Stimulated activated CD4-positive, alpha-beta T cell treated with anti-CD3 and anti-CD28 coated beads, Interleukin-15, amount 100 ng/mL, for 48 hours (primary cell): ENCODE results near the gene BICD2.

Experiments used
- DNase-seq, 2 donors: peaks; one replicate each; pipeline ENCODE4 v3.0.0-alpha.2; 2020; ENCODE audit warnings: low read depth in 2 of 2

Gene BICD2

DNA sequence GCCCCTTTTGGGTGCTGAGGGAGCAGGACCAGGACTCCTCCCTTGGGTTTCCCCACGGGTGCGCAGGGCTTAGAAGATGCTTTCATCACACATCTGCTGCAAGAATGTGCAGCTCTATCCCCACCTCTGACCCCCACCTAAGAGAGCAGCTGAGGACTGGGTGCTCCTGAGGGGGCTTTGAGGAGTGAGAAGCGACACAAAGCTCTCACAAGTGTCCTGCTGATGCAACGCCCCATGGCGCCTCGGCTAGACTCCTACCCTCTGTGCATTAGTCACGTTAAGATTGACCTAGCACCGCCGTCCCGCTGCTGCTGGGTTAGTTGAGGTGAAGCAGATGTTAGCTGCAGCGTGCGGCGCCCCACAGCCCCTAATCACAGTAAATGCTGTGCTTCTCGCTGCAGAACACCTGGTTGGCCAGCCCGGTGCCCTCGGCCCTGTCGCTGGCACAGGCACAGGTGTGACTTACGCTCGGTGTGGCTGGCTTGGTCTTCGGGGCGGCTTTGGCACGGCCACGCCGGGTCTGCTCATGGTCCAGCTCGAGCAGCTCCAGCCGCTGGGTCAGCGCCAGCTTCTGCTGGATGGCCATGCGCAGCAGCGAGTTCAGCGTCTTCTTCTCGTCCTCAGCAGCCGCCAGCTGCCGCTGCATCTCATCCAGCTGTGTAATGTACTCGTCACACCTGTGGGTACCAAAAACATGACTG, 49.7 kb downstream of the BICD2 start:
- no peak for DNase-seq

DNA sequence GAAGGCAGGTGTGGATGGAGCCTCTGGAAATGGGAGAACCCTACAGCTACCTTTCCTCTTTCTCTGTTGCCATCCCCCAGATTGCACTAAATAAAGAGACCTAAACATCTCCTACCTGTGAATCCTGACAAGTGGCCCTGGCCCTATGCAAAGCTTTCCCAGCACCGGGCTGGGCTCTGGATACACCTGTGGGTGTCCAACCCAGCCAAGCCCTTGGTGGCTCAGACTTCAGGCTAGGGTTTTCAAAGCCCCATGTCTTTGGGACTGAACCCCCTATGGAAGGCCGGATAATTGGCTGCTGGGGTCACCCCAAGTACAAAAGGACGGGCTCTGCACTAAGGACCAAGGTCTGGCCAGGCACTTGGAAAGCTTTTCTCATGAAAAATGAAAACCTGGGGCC, 50.6 kb downstream of the BICD2 start:
- DNase-seq: no peak

DNA sequence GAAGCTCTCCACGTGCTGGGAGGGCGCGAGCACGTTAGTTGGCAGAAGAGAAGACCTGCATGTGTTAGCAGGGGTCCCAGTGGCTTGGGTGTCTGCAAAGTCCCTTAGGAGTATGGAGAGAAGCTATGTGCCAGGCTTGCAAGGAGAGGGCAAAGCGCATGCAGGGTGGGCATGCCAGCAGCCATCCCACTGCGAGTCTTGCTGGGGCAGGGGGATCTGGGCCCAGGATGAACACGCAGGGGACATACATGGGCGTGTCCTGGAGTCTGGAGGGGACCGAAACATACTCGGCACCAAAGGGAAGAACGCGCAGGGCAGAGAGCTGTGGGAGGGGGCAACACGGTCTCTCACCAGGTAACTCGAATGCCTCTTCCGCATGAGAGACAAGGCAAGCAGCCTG, 51.1 kb downstream of the BICD2 start:
- DNase-seq: no peak

DNA sequence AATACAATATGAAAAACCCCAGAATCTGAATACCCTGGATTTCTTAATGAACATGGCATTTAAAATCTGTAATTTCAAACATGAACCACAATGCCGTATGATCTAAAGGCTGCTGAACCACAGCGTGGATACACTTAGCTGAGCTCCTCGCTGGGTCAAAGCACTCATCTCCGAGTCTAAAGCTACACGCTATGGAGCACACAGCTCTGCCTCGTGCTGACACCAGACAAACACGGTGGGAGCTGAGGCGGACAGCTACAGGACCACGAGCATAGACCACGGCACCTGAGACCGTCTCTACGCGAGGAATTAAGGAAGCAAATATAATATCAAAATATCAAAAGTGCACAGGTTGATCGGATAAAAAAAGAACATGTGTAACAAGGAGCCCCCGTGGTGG, 51.9 kb downstream of the BICD2 start:
- DNase-seq: no peak

DNA sequence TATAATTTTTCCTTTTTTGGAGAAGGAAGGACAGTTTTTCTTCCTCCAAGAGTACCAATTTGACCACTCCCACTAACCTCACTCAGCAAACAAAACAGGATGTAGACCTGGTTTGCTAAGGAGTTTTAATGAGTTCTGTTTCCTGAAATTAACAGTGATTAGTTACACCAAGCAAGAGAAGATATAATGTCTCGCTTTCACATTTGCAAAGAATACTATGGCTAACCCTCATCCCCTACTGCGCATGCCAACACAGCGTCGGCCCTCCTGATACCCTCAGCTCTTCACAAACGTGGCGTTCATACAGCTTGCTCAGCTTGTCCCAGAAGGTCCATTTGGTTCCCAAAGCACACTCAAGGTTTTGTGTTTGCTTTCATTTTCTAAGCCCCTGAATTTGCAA, 52.8 kb downstream of the BICD2 start:
- DNase-seq: no peak

DNA sequence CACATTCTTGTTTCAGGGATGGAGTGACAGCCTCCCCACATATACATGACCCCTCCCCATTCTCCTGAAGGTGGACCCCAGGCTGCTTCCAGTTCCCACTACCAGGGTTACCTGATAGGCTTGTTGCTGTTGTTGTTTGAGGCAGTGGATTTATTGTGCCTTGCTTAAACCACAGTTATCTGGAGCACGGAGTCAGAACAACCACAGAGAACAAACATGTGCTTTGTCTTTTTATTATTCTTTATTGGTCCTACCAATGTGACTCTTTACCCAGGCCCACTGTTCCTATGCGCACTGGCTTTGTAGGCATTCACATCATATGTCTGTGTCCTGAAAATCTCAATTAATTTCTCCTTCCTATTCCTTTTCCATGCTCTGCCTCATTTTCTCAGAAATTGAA, 53.5 kb downstream of the BICD2 start:
- no peak for DNase-seq

DNA sequence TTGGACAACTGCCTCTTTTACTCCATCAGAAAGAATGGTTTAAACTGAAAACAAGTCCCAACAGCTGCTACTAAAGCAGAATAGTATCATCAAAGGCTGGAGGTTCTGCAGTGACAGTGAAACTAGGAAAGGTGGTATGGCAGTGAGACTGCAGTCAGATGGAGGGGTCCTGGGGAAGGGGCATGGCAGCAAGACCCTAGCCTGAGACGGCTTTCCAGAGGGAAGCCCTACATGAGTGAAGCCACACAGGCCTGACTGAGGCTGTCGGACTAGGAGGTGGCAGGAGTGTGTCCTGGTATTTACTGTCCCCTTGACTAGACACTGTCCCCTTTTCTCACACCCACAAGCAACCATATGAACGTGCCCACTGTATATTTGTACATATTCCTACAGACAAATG, 54.3 kb downstream of the BICD2 start:
- no peak for DNase-seq

DNA sequence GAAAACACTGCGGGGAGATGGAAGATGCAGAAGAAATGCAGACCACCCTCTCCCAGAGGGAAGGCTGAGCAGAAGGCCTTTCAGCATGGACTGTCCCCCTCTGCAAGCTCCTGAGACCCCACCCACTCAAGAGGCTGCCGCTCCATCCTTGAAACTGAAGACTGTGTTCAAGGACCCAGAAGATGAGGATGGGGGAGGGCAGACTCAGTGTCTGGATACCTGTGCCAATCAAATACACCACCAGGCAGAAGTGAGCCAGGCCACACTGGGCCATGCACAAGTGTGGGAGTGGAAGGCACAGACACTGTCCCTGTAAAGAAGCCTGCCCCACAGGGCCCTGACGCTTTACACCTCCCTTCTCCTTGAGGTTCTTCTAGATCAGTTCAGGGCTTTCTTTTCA, 54.7 kb downstream of the BICD2 start:
- no peak for DNase-seq

DNA sequence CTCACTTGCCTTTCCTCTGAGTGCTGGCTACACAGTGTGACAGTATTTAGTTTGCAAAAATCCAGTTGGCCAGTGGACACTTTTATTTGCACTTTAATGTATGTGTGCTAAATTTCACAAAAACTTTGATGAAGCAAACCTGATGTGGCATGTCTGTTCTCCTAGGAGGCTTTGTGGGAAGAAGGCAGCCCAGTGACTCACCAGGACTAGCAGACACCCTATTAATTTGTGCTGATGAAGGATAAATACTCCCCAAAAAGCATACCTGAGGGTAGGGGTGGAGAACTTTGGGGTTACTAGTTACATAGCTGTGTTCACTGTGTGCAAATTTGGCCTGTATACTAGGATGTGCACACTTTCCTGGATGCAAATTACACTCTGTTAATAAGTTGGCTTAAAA, 55.4 kb downstream of the BICD2 start:
- DNase-seq: no peak

DNA sequence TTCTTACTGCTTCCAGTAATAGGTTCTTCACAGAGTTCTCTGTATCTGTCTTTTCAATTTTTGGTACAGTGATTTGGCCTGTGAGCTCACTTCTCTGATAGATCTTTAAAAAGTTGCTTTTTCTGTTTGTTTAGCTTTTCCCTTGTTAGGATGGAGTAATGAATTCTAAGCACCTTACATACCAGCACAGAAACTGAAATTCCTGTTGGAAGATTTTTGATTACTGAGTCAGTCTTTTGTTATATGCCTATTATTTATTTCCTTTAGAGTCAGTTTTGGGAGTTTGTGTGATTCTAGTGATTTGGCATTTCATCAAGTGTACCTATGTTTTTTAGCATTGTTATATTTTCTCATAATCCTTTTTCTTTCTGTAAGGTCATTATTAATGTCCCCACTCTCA, 57.1 kb downstream of the BICD2 start:
- DNase-seq: no peak

DNA sequence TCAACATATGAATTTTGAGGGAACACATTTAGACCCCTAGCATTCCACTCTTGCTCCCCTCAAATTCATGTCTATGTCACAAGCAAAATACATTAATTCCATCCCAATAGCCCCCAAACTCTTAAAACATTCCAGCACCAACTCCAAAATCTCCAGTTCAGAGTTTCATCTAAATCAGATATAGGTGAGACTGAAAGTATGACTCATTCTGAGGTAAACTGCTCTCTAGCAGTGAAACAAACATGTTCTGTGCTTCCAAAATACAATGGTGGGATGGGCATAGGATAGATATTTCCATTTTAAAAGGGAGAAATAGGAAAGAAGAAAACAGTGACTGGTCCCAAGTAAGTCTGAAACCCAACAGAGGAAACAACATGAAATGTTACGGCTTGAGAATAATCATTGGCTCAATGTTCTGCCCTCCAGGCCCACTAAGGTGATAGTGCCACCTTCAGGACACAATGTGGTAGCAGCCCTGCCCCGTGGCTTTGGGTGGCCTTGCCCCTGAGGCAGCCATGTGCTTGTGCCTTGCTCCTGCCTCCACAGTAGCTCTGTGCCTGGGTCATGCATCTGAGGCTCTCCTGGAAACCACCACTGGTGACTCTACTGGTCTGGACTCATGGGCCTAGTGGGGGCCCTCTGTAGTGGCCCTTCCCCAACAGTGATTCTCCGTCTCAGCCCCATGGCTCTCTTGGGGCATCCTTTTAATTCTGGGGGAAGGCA, 58.3 kb downstream of the BICD2 start:
- peak; percentile 17 to 30 for DNase-seq

DNA sequence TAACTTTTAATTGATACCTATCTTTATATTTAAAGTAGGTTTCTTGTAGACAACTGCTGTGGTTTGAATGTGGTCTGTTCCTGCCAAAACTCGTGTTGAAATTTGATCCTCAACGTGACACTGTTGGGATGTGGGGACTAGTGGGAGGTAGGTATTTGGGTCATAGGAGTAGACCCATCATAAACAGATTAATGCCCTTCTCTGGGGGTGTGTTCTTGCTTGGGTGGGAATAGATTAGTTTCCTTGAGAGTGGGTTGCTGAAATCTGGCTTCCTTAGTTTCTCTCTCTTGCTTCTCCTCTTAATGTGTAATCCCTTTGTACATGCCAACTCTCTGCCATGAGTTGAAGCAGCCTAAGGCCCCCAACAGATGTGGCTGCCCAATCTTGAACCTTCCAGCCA, 60.1 kb downstream of the BICD2 start:
- DNase-seq: no peak

DNA sequence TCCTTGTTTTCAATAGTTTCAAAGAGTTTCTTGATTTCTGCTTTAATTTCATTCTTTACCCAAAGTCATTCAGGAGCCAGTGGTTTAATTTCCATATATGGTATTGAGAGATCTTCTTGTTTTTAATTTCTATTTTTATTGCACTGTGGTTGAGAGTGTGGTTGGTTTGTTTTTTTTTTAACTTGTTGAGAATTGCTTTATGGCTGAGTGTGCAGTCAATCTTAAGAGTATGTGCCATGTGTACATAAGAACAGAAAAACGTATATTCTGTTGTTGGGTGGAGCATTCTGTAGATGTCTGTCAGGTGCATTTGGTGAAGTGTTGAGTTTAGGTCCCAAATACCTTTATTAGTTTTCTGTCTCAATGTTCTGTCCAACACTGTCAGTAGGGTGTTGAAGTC, 68.0 kb downstream of the BICD2 start:
- DNase-seq: no peak

DNA sequence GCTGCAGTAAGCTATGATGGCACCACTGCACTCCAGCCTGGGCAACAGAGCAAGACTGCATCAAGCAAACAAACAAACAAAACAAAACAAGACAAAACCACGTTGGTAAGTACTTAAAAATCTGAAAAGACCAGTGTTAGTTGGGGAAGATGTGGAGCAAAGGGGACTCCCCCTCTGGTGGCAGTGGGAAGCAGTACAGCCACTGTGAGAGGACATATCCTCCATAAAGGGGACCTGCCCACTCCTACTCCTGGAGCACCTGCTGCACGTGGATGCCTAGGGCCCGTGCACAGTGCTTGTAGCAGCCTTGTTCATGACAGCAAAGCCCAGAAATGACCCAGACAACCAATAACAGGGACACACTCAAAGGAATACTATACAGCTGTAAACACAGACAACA, 77.7 kb downstream of the BICD2 start:
- no peak for DNase-seq

DNA sequence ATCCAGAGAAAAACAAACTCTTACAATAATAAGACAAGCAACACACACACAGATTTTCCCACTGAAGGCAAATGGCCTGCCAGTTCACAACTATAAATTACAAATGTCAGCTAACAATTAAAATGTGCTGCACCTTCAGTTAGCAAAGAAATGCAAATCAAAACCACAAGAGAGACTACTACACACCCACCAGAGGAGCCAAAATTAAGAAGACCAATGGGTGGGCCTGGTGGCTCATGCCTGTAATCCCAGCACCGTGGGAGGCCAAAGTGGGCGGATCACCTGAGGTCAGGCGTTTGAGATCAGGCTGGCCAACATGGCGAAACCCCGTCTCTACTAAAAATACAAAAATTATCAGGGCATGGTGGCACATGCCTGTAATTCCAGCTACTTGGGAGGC, 79.6 kb downstream of the BICD2 start:
- no peak for DNase-seq

DNA sequence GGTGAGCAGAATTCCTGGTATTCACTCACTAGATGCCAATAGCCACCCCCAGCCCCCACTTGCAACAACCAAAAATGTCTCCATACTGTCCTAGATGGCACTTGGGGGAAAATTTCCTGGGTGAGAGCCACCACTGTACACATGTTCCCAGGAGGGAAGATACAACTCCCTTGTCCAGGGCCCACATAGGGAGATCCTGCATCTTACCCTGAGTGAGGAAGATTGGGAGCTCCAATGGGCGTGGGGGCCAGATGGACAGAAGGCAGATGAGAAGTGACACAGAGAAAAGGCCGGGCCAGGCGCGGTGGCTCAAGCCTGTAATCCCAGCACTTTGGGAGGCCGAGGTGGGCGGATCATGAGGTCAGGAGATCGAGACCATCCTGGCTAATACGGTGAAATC, 82.4 kb downstream of the BICD2 start:
- no peak for DNase-seq

DNA sequence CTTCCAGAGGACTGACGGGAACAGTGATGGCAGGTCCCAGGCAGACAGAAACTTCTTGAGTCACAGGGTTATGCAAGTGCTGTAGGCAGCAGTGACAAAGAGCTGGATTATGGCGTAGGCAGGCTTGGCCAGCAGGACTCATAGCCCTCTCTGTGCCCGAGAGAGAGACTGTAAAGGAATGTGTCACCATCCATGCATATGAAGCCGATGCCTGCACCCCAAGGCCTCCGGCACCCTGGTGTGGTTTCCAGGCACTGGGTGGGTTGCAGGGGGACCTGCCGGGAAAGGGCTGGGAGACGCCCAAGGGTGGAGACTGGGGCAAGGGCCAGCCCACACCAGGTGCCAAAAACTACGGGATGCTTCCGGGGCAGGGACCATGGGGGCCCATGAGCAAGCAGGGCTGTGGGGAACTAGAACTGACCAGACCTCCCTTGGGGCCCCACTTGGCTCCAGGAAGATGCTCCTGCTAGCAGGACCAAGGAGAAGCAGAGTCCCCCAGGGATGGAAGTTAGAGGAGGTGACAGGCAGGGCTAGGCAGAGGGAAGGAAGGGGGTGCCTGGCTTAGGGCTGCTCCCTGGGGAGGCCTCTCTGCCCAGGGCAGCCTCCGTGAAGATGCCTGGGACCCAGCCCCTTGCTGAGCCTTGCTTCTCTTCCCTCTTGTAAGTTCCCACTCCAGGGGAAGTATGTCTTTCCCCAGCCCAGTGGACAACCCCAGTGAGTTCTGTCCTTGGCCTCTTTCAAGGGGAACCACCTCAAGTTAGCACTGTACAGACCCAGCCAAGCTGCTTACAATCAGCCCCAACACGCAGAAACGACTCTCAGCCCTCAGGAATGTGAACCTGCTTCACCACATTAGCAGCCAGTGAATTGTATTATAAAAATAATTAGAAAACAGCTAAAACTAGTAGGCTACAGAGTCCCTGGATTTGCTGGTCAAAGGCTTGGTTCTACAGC, 84.2 kb downstream of the BICD2 start:
- no peak for DNase-seq

DNA sequence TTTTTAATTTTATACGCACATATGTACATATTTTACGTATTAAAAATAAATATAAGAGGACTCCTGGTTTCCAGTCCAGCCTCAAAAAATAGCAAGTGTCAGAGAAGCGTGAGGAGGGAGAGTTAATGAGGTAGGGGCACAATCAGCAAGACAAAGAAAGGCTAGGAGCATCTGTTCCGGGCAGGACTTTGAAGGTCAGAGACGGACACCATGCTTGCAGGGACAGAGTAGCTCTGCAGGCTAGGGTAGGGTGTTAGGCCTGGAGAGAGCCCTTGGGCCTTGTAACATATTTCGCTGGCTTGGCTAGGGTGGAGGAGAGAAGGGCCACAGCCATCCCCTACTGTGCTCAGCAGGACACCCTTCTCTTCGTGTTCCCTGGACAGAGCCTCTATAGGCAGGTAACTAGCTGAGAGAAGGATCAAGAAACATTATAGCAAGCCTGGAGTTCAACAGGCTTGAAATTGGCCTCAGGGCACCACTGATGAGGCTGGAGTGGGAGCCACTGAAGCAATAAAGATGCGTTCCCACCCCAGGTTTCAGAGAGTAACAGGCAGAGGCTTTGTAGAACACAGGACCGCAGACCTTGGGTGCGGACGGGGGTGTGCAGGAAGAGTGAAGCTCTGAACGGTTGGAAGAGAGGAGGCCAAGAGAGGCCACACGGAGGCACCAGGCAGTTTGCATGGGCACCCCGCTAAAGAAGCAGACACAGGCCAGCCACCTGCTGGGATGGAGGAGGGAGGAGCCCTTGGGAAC, 85.0 kb downstream of the BICD2 start:
- no peak for DNase-seq

DNA sequence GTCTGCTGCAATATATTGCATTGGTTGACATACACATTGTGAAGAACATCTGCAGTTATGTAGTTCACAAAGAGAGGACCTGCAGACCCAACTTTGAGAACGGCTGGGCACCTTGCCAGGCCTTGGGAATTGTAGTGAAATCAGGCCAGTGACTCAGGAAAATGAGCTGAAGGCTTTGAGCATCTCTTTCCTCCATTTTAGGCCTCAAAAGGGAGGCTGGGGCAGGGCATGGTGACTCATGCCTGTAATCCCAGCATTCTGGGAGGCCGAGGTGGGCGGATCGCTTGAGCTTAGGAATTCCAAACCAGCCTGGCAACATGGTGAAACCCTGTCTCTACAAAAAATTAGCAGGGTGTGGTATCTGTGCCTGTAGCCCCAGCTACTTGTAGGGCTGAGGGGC, 93.3 kb downstream of the BICD2 start:
- DNase-seq: no peak

DNA sequence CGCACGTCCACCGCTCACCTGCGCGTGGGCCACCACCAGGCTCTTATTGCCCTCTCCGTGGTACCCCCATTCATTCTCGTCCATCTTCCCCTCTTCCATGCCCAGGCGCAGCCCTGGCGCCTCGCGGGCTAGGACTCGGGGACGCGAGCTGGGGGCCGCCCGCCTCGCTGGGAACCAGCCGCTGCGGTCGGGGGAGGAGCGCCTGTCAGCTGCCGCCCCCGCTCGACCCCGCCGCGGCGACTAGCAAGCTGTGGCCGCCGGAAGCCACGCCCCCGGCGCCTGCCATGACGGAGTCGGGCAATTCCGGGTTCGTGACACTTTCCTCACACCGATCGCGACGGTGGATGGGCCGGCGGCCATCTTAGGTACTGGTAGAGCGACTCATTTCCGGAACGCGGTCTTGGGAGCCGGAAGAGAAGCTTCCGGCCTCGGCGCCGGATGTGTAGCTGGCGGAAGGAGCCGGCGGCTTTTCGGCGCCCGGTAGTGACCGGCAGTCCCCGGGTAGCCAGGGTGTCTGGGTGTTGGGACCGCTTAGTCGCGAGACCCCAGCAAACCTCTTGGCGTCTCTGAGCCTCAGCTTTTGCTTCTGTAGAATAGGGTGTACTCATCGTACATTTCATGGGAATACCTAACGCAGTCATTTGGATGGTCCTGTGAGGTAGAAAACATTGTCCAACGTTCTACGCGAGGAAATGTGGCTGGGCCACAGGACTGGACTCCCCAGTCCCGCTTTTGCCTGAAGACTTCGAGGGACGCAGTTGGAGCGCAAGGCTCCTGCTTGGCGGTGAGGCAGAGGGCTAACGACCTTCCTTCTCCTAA, 94.5 kb downstream of the BICD2 start, which contains the start of gene IPPK:
Gene IPPK, minus strand, starts transcription at position 242 of the 819 bp plus-strand sequence. Its CDS starts 143 bp downstream, at position 99.
- DNase-seq: peak; percentile 98

DNA sequence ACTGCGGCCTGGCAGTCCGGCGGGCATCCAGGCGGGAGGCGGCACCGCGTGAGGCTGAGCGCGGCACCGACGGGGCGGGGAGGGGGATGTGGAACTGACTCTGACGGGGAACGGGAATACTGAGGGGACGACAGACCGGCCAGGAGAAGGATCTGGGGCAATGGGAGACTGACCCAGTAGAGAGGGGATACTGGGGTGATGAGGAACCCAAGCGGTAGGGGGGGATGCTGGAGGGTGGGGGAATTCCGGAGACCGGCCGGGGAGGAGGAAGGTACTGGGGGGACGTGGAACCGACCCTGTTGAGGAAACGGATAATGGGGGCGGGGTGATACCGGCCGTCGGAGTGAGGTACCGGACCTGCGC, 95.1 kb downstream of the BICD2 start:
- peak in 1 of 2 donors; percentile 11 for DNase-seq
